ENCODE results near the gene PTPRG. TPM values are rescaled to one million over a fixed set of nuclear protein-coding genes. Genes with fewer than 3 reads are reported as not detected.

PTPRG gene
- total RNA-seq, 1 experiment from 2014 or later, result 0.74 TPM

GRCh38 chr3:62128681-62129080 is 567.3 kb downstream of the PTPRG start:
- H3K9me3 ChIP-seq (ENCODE audit: control insufficient read depth, insufficient read depth, low read depth, low read length), result no peaks in the 10 kb centered on the region
- no TSS peak for BruUV-seq (replicated peaks)
- in situ Hi-C loops (cut with HindIII; ENCODE audit: low pct_unique_long_range_greater_than_20kb, low sequenced_read_pairs), result no loop called here
- no peaks in the 10 kb centered on the region for H3K36me3 ChIP-seq (ENCODE audit: control insufficient read depth, insufficient read depth, low read length)
- TF ChIP-seq CTCF (IDR thresholded peaks at IDR 0.05), result no peak
- no peak for TF ChIP-seq TCF7L2 (IDR thresholded peaks at IDR 0.05; ENCODE audit: low read depth, low read length)
- TF ChIP-seq REST (IDR thresholded peaks at IDR 0.05; ENCODE audit: insufficient read depth in 1 of 2, low read depth in 2 of 2, low read length in 1 of 2), result no peak
- DNase-seq (ENCODE audit: low read depth, low spot score) (no peak), ATAC-seq (no peak)
- H3K4me3 ChIP-seq (ENCODE audit: low read depth in 2 of 2, low read length in 2 of 2), result no peak overlapping the region
- H3K4me1 ChIP-seq (ENCODE audit: control insufficient read depth, insufficient read depth, low read length), result no peaks in the 10 kb centered on the region
- ChIA-PET POLR2A (no interaction called here), CTCF (no interaction called here)
- intact Hi-C loops (cut with micrococcal nuclease; ENCODE audit: unreplicated experiment), result no loop called here
- no peak overlapping the region for H3K27ac ChIP-seq (ENCODE audit: low read length)
- no peaks in the 10 kb centered on the region for H3K27me3 ChIP-seq (ENCODE audit: control insufficient read depth, insufficient read depth, low read length)

- ChIA-PET POLR2A (no interaction called here), CTCF (no interaction called here)
Observed at GRCh38 chr3:62131050-62131449, 569.7 kb downstream of the PTPRG start.

More at GRCh38 chr3:62131050-62131449, 569.7 kb downstream of the PTPRG start:
- no TSS peak for BruUV-seq (replicated peaks)
- Histone ChIP-seq H3K4me1 (ENCODE audit: control insufficient read depth, insufficient read depth, low read length) (no peaks in the 10 kb centered on the region), H3K36me3 (ENCODE audit: control insufficient read depth, insufficient read depth, low read length) (no peaks in the 10 kb centered on the region), H3K9me3 (ENCODE audit: control insufficient read depth, insufficient read depth, low read depth, low read length) (no peaks in the 10 kb centered on the region), H3K27me3 (ENCODE audit: control insufficient read depth, insufficient read depth, low read length) (no peaks in the 10 kb centered on the region), H3K27ac (ENCODE audit: low read length) (no peak overlapping the region), H3K4me3 (ENCODE audit: low read depth in 2 of 2, low read length in 2 of 2) (no peak overlapping the region)
- intact Hi-C loops (cut with micrococcal nuclease; ENCODE audit: unreplicated experiment) (no loop called here), in situ Hi-C loops (cut with HindIII; ENCODE audit: low pct_unique_long_range_greater_than_20kb, low sequenced_read_pairs) (no loop called here)
- ATAC-seq (no peak), DNase-seq (ENCODE audit: low read depth, low spot score) (no peak)
- TF ChIP-seq REST (IDR thresholded peaks at IDR 0.05; ENCODE audit: insufficient read depth in 1 of 2, low read depth in 2 of 2, low read length in 1 of 2) (no peak), POLR2AphosphoS5 (IDR thresholded peaks at IDR 0.05; ENCODE audit: low read depth, low read length) (no peak), TCF7L2 (IDR thresholded peaks at IDR 0.05; ENCODE audit: low read depth, low read length) (no peak), SIN3A (IDR thresholded peaks at IDR 0.05; ENCODE audit: borderline replicate concordance, insufficient read depth, low read depth, low read length) (no peak), CTCF (IDR thresholded peaks at IDR 0.05) (no peak)

Data from Panc1 (cell line).